HG03108 (cell line): Measurements from ENCODE around the gene PSMB7.

ENCODE experiments used
- ATAC-seq: cut with Tn5 transposase; IDR thresholded peaks from one replicate; pipeline ENCODE4 v1.9.1; 2021; ENCODE audit warnings: moderate library complexity; ENCODE audit not compliant: unreplicated experiment

The PSMB7 gene

DNA sequence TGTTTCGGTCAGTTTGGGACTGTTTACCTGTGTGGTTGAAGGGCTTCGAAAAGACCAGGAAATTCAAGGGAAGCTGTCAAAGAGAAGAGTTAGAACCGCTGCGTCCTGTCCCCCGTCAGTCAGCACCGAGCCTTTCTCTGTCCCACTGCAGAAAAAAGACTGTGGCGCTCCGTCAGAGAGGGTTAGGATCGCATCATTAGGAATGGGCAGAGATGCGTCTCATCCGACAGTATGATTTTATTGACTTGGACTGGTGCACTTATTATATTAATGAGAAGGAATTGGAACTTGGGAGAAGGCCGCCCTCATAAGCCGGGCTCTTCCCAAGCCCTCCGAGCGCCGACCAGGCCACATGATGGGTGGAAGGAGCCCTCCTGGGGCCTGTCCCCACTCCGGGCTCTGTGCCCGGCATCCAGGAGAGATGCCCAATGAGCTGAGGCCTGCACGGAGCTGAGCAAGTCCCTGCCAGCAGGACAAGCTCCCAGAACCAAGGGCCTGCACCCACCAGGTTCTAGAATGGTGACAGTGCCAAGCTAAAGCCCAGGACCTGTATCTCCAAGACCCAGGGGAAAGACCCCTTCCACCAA is 85.9 kb downstream of the PSMB7 start:
- no peak for ATAC-seq

DNA sequence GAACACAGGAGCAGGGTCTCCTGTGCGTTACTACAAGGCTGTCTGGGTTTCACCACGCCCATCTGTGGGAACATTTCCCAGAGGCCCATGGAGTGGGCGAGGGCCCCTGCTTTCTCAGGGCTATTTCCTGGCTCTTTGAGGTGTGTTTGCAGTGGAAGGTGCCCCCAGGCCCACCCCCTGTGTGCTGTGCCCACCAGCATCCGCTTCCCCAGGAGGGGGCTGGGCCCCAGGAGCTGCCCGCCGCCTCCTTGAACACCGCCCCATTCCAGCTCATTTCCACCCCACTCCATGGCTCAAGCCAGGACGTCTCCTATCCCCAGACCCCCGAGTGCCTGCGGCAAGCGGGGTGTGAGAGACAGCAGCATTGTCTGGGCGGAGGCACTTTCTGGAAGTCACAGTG is 87.0 kb downstream of the PSMB7 start:
- no peak for ATAC-seq

DNA sequence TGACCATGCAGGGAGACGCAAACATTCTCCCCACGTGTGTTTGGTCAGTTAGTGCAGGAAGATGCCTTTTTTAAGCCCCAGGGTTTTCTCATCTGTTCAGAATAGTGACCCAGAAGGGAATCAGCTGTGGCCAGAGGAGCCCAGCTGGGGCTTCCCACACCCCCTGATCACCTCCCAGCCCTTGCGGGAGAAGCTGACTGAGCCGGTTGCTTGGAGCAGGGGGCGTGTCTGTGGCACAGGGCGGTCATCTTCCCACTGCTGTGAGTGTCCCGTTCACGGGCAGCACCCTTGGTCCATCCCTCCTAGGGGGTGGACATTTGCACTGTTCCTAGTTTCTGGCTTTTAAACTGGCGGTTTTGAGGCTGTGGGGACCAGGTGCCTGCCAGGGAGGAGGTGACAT is 87.8 kb downstream of the PSMB7 start:
- no peak for ATAC-seq

DNA sequence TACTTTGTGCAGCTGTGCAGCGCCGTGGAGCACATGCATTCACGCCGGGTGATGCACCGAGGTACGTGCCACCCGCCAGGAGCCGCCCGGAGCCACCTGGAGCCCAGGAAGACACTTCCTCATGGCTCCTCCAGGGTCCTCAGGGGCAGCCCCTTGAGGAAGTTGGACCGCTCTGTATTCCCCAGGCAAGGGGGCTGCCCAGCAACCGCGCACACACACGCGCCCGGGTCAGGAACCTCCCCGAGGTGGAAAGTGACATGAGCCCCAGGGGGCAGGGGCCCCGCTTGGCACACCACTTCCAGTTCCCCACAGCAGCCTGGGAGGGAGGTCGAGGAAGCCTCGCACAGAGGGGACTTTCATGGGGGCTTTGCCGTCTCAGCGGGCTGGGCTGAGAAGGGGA is 88.9 kb downstream of the PSMB7 start:
- ATAC-seq = no peak

DNA sequence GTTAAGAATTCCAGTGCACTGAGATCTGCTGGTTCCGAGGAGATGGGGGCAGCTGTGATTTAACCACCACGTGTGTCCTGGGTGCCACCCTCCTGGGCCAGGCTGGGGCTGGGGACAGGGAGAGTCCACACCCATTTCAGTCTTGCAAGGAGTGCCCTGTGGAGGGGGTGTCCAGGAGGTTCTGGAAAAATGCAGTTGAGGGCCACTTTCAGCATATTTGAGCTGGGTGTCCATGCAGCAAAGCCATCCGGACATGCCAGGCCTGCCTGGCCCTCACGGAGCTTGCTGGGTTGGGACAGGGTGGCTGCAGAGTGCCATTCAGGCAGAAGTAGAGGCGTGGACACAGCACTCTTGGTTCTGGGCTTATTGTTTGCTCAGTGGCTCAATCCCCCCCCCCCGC is 89.4 kb downstream of the PSMB7 start:
- ATAC-seq = no peak

DNA sequence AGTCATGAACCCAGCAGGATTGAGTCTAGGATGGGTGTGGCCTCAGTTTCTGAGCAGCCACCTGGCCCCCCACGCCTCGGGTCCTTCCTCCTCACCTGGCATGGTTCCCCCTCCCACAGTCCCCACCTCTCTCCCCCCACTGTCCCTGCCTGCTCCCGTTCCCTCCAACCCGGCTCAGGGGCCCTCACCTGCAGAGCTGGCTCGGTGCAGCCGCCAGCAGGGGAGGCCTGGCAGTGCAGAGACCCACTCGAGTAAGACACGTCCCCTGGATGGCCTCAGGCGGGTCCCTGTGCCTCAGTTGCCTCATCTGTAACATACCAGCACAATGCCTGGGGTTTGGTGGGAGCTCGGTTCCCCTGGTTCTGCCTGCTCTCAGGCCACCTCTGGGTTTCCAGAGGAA is 91.3 kb downstream of the PSMB7 start:
- ATAC-seq = no peak

DNA sequence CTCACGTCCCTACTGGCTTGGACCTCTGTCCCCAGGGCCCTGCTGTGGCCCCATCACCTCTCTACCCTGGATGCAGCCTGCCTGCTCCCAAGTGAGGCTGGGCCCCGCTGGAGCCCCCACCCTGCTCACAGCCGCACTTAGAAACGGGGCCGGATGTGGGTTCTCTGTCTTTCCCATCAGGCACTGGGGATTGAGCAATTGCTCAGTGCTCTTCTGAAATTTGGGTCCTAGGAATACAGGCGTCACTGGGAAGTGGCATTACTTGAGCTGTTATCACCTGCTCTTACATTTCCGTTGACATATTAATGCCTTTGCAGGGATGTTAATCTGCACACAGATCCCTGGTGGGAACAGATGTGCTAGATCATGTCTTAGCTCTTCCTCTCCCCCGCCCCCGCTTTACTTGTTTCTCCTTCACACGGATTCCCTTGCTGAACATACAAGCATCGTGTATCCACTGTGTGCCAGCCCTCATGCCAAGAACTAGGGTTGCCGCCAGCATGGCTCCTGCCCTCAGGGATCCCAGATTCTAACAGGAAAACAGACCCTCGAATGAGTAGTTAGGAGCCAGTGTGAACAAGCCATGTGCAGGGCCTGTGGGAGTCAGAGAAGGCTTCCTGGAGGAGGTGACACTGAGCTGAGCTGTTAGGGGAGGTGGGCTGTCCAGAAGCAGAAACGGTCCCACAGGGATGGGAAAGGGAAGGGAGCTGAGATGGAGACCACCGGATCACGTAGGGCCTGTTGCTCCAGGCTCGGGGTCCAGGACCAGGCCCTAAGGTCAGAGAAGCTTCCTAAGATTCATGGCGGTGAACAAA is 92.4 kb downstream of the PSMB7 start:
- ATAC-seq = no peak

DNA sequence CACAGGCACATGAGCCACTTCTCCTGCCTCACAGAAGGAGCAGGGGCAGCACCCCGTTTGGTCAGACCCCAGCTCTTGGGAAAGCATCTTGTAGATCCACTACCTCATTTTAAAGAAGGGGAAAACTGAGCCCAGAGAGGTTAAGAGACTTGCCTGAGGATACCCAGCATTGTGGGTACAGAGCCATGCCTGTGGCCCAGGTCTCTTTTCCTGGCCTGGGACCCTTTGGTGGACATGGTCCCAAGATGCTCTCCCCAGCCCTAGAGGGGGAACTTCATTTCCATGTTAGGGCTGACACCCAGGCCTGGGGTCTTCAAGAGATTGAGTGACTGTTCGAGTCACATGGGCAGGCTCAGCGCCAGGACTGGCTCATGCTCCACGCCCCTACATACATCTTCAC is 93.3 kb downstream of the PSMB7 start:
- ATAC-seq = no peak

DNA sequence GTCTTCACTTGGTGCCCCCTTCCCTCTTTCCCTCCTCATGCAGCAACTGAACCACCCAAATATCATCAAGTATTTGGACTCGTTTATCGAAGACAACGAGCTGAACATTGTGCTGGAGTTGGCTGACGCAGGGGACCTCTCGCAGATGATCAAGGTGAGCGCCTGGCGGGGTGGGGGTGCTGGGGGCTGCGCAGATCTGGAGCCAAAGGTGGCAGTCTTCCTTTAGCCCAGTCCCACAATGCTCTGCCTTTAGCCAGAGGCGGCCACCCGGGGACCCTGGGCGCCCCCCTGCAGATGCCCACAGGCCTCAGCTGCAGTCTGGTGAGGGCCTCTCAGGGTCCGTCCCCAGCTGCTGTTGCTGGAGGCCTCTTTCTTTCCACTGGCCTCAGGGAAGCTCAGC is 93.8 kb downstream of the PSMB7 start:
- ATAC-seq = no peak

DNA sequence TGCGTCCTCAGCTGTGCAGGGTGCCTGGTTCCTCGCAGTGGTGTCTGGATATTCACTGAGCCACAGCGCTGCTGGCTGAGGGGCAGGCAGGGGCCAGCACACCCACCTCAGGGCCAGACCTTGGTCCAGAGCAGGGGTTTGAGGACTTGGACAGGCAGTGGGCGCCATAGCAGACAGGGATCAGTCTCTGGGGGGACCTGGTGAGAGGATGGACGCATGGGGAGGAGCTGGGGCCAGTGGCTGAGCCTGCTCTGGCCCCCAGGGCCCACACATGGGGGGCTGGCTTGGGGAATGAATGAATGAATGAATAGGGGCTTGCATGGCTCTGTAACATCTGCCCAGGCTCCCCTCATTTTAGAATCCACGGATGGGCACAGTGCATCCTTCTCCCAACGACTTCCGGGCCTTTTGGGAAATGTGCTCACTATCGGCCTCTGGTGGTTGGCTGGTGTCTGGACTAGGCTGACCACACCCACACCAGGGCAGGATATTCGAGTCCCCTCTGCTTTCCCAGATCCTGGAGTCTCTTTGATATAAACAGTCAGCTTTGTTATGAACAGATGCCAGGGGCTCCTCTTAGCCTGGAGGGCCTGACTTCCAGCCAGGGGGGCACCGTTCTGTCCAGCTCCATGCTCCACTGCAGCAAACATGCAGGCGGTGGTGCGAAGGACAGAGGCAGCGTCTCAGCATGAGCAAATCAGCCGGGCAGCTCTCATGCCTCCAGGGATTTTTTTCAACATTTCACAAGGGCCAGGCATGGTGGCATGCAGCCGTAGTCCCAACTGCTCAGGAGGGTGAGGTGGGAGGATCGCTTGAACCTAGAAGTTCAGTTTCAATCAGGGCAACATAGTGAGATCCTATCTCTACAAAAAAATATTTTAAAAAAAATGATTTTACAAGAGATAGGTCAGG is 94.9 kb downstream of the PSMB7 start:
- no peak for ATAC-seq

DNA sequence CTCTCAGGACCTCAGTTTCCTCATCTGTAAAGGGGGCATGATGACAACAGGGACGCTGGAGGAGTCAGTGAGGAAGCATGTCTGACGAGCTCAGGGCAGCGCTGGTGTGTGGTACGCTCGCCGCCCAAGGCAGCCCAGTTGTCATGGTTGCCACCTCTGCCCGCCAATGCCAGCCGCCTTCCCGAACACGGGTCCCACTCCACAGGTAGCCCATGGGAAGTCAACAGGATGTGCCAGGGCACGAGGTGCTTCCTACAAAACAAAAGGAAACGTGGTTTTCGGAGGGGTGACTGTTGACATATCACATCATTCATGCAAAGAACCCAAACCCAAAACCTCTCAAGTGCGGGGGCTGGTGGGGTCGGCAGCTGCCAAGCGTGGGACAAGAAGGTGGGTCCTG is 99.4 kb downstream of the PSMB7 start:
- no peak for ATAC-seq

DNA sequence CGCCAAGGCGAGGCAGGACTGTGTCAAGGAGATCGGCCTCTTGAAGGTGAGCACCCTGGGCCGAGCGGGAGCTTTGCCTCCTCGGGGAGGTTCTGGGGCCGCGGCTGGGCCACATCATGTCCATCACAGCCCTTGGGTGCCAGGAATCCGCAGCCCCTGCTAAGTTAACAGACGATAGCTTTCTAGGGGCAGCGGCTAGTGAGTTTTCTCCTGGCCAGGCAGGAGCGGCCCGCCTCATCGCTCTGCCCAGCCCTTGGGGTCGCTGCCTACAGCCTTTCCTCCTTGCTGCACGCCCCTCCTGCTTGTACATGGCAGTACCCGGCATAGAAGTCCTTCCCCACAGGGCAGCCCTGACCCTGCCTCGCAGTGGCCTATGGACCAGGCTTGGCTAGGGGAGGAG is 101.3 kb downstream of the PSMB7 start:
- ATAC-seq = no peak

DNA sequence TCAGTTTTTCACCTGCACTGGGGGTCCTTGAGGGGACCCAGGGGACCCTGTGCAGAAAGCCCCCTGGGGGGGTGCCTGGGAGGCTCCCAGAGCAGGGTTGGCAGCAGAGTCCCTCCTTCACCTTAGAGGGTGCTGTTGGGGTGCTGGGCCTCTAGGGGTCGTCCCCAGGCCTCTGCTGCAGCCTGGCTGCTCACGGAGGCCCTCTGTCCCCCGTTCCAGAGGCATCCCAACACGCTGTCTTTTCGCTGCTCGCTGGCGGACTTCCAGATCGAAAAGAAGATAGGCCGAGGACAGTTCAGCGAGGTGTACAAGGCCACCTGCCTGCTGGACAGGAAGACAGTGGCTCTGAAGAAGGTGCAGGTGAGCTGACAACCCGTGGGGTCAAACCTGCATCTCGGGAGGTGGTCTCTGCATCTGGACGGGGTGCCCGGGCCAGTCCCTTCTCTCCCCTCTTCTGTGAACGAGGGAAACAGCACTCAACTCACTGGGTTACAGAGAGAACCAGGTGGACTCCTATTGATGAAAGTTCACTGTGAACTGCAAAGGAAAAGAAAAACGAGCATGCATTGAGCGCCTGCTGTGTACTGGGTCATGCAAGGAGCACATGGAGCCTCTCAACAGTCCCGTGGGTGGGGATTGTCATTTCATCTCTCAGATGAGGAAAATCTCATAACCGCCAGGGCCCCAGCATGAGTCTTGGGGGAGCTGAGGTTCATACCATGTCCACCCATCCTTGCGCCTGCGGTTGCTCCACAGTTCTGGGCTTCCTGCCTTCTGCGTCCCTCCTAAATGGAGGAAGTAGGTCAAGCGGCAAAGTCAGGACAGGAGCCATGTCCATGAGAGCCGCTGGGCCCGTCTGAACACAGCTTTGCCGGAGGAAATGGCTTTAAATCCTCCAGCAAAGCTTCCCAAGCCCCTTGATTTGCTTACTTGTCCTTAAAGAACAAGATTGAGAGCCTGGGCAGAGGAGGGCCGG is 102.7 kb downstream of the PSMB7 start:
- ATAC-seq = no peak

DNA sequence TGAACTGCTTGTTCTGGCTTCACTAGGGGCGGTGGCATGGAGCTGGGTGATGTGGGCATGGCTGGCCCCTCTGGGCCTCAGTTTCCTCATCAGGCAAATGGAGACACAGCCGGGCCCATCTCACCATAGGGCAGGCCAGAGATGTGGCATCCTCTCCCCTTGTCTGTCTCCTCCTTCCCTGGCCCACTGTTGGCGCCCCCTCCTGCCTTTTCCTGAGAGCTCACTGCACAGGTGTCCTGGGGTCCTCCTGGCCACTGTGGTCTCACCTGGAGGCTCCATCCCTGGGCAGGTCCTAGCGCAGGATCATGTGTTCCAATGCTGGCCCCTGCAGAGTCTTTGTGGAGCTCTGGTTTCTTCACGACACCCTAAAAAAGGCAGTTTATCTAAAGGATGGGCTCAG is 104.0 kb downstream of the PSMB7 start:
- no peak for ATAC-seq

DNA sequence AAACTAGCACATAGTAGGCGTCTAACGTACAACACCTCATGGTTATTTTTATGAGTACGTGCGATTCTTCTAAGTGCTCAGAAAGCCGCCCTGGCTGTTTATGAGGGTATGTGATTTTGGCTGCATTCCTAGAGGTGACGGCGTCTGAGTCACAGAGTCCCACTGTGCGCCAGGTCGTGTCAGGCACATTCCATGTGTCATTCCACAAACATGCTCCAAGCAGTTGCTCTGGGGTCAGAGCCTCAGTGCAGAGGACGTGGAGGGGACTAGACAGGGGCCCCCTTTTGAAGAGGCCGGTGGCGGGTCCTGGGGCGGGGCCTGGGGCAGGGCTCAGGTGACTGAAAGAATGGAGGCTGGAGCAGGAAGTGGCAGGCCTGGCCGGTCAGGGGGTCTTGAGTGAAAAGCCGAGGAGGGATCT is 105.6 kb downstream of the PSMB7 start:
- ATAC-seq = no peak

DNA sequence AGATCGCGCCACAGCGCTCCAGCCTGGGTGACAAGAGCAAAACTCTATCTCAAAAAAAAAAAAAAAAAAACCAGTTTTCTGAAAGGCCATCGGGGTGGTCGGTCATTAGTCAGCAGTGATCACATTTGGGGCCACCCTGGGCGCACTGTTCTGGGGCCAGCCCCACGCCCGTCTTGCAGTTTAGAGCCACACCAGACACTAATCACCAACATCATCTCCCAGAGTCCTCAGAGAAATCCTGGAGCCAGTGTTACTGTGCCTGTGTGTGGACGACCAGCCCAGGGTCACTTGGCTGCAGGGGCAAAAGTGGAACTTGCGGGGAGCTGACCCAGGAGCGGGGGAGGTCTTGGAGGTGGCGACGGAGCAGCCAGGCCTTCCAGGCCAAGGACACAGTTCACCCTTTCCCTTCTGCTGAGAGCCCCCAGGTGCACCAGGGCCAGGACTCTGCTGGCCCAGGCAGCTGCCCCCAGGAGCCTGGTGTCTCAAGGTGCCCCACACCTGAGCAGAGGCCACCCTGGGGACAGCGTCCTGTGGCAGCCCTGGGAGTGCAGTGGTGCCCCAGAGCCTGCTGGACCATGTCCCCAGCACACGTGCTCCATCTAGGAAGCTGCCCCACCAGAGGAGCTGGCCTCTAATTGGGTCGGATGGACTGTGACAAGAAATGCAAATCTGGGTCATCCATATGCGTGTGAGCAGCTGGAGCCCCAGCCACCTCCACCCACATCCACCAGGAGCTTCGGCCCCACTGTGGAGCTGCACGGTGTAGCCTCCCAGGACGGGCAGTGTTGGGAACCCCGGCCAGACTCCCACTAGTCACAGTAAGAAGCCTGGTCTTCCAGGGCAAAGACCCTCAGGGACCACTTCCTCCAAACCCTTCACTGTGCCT is 106.4 kb downstream of the PSMB7 start:
- no peak for ATAC-seq

DNA sequence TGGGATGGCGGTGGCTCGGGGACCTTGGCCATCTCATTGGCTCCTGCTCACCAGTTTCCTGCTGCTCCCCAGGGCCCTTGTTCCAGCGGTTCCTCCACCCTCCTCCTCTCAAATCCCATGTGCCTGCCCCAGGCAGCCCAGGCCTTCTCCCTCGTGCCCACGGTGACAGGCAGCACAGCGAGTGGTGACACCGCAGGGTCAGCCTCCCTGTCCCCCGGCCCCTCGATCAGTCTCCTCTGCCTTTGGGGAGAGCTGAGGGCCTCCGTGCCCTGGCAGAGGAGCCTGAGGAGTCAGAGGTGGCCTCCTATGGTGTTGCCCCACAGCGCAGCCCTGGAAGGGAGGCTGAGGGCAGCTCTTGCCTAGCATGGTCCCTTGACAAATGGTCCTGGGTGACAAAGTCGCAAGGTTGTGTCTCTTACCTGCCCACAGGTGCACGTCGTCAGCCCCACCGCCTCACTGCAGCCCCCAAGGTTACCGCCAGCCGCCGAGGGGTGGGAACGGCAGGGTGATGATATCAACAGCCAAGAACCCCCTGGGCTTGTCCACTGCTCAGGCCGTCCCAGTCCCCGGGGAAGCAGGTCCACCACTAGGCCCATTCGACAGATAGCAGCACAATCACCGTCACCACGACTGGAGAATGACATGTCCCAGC is 107.7 kb downstream of the PSMB7 start:
- ATAC-seq = no peak

DNA sequence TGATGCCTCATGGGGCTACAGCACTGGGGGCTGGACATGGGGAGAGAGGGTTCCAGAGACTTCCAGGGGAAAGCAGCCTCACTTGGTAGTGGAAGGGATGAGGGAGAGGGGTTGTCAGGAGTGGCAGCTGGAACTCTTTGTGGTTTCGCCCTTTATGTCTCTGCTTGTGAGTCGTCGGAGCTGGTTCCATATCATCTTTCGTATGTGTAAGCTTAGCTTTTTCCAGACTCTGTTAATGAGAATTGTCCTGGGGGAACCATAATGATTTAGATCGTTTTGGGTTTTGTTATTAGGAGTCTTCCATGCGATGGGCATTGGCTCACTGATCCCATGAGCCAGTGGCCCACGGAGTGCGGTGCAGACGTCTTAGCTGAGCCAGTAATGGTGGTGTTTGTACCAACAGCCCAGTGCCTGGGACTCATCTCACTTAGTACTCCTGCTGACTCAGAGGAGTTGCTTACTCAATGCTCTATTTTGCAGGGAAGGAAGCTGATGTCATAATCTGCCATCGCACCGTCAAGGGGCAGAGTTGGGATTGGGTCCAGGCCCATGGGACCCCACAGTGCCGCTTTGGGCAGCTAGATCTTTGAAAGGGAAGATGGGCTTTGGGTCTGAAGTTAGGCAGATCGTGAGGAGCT is 109.0 kb downstream of the PSMB7 start:
- ATAC-seq = no peak

DNA sequence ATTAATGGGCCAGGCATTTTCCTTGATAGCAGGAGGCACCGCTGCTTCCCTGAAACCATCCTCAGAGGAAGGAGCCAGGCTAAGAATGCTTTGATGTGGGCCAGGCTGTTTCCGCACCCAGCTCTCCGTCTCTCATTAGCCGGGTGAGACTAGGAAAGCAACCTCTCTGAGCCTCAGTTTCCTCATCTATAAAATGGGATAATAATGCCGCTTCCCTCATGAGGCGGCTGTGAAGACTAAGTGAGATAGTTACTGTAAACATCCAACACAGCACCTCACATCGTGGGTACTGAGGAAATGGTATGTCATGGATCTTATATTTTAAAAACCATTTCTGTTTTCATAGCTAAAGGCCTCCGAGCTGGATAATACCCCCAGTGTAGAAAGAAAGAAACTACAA is 111.0 kb downstream of the PSMB7 start:
- ATAC-seq = no peak
